Caco-2 (cell line): ENCODE measurements around the gene C1QL2. TPM values are rescaled to one million over a fixed set of nuclear protein-coding genes. Genes with fewer than 3 reads are reported as not detected.
A peak's percentile ranks its signal among the peaks of the same experiment; 100 is the strongest.

Source experiments
- BruUV-seq: library from RNA; stranded (reverse); fragments of 400-500 nt; replicated peaks from 2 replicates; lab custom pipeline; 2021; lab: Mats Ljungman, UMichigan
- CTCF ChIA-PET: fragments of 300-600 bp; sonication (Branson Sonifier 250); formaldehyde crosslinking; loops from one replicate; lab custom pipeline; 2022; ENCODE audit warnings: antibody characterized with exemption; lab: Charles Lee
- POLR2A ChIA-PET: fragments of 300-600 bp; sonication (Branson Sonifier 250); formaldehyde crosslinking; loops from one replicate; lab custom pipeline; 2022; ENCODE audit warnings: antibody characterized with exemption; lab: Charles Lee
- DNase-seq, 2 experiments: peaks; one replicate each; pipeline versions ENCODE4 v3.0.0 to v3.0.0-alpha.2; 2020 to 2022
- H3K27me3 ChIP-seq: replicated peaks from 2 replicates; pipeline ENCODE4 v1.6.0; 2011; ENCODE audit warnings: low read length; ENCODE audit not compliant: control insufficient read depth, insufficient read depth
- H3K36me3 ChIP-seq: 2 replicates; pipeline ENCODE4 v1.5.1; 2011; ENCODE audit warnings: low read length; ENCODE audit not compliant: control insufficient read depth, insufficient read depth
- H3K4me1 ChIP-seq: fragments of 250-450 bp; sonication (Bioruptor Pico); 2 replicates; pipeline ENCODE4 v1.5.1; 2020; ENCODE audit warnings: mild to moderate bottlenecking
- H3K4me3 ChIP-seq: 2 replicates; pipeline ENCODE4 v1.5.1; 2011; ENCODE audit warnings: low read depth, mild to moderate bottlenecking, control low read depth, low read length
- H3K9me3 ChIP-seq: fragments of 250-450 bp; sonication (Bioruptor Pico); 2 replicates; pipeline ENCODE4 v1.5.1; 2020; ENCODE audit warnings: mild to moderate bottlenecking, moderate library complexity
- H3K27ac Mint-ChIP-seq: one replicate; pipeline ENCODE4 v1.8.0; 2022; ENCODE audit warnings: mixed read lengths; ENCODE audit not compliant: unreplicated experiment
- H3K27me3 Mint-ChIP-seq: one replicate; pipeline ENCODE4 v1.8.0; 2022; ENCODE audit warnings: mixed read lengths; ENCODE audit not compliant: insufficient read depth, unreplicated experiment
- H3K36me3 Mint-ChIP-seq: one replicate; pipeline ENCODE4 v1.8.0; 2022; ENCODE audit warnings: mild to moderate bottlenecking, mixed read lengths; ENCODE audit not compliant: insufficient read depth, unreplicated experiment
- H3K4me1 Mint-ChIP-seq: one replicate; pipeline ENCODE4 v1.8.0; 2022; ENCODE audit warnings: low read depth, mixed read lengths; ENCODE audit not compliant: unreplicated experiment
- H3K4me3 Mint-ChIP-seq: one replicate; pipeline ENCODE4 v1.8.0; 2022; ENCODE audit warnings: mild to moderate bottlenecking, moderate library complexity, mixed read lengths; ENCODE audit not compliant: unreplicated experiment
- H3K9me3 Mint-ChIP-seq: one replicate; pipeline ENCODE4 v1.8.0; 2022; ENCODE audit warnings: mixed read lengths; ENCODE audit not compliant: unreplicated experiment
- CTCF ChIP-seq, 2 experiments: fragments of 200-600 bp in 1 of 2; IDR thresholded peaks; 1 replicate in 1 of 2; 2 replicates in 1 of 2; pipeline versions ENCODE4 v1.5.1 to v1.8.0; 2011 to 2022; ENCODE audit warnings: antibody characterized with exemption in 1 of 2, control low read depth in 1 of 2, inconsistent platforms in 1 of 2, low read depth in 1 of 2, low read length in 1 of 2, mild to moderate bottlenecking in 1 of 2, moderate library complexity in 1 of 2; ENCODE audit not compliant: insufficient read depth in 1 of 2, severe bottlenecking in 1 of 2, unreplicated experiment in 1 of 2
- intact Hi-C: fragments of 100-400 bp; cut with micrococcal nuclease; formaldehyde crosslinking; loops from one replicate; pipeline ENCODE4 v1.10.0; 2022; ENCODE audit not compliant: unreplicated experiment
- total RNA-seq: library from RNA; stranded (reverse); gene quantifications from 2 replicates; pipeline ENCODE4 v1.2.3, GENCODE V29; 2022

Gene C1QL2
- total RNA-seq, 1 experiment from 2014 or later: not detected

GRCh38 chr2:119195001-119195400 is 36.5 kb upstream of the C1QL2 start:
- Histone ChIP-seq H3K27me3 (no peaks in the 10 kb centered on the region), H3K4me1 (peaks cover 34% of the 10 kb centered on the region), H3K4me3 (no peak overlapping the region), H3K36me3 (no peaks in the 10 kb centered on the region), H3K9me3 (no peaks in the 10 kb centered on the region)
- ChIA-PET CTCF (no interaction called here), POLR2A (no interaction called here)
- Mint-ChIP-seq H3K27me3 (no peaks in the 10 kb centered on the region), H3K9me3 (no peaks in the 10 kb centered on the region), H3K4me3 (no peak overlapping the region), H3K36me3 (no peaks in the 10 kb centered on the region), H3K27ac (no peak overlapping the region), H3K4me1 (peaks cover 28% of the 10 kb centered on the region)
- no peak for TF ChIP-seq CTCF (IDR thresholded peaks at IDR 0.05; ENCODE audit: insufficient read depth in 1 of 2, low read depth in 1 of 2, low read length in 1 of 2, severe bottlenecking in 1 of 2, unreplicated experiment in 1 of 2)
- BruUV-seq: no TSS peak
- no peak for DNase-seq
- intact Hi-C loops: no loop called here

GRCh38 chr2:119192893-119193292 is 34.3 kb upstream of the C1QL2 start:
- intact Hi-C loops: loop anchor here (1.0 kb wide), 1 partner anchor 72 kb away; no protein-coding TSS in a partner anchor
- CTCF ChIA-PET: no interaction called here
- no TSS peak for BruUV-seq
- TF ChIP-seq CTCF (IDR thresholded peaks at IDR 0.05; ENCODE audit: insufficient read depth in 1 of 2, low read depth in 1 of 2, low read length in 1 of 2, severe bottlenecking in 1 of 2, unreplicated experiment in 1 of 2): peak in 1 of 2 experiments; percentile 25
- H3K9me3 ChIP-seq: no peaks in the 10 kb centered on the region
- peaks cover 14% of the 10 kb centered on the region for H3K4me1 Mint-ChIP-seq
- H3K4me3 Mint-ChIP-seq: no peak overlapping the region
- no peaks in the 10 kb centered on the region for H3K9me3 Mint-ChIP-seq
- POLR2A ChIA-PET: no interaction called here
- H3K27ac Mint-ChIP-seq: no peak overlapping the region
- no peaks in the 10 kb centered on the region for H3K27me3 Mint-ChIP-seq
- no peaks in the 10 kb centered on the region for H3K36me3 Mint-ChIP-seq
- no peaks in the 10 kb centered on the region for H3K36me3 ChIP-seq
- peaks cover 20% of the 10 kb centered on the region for H3K4me1 ChIP-seq
- no peak for DNase-seq
- H3K27me3 ChIP-seq: no peaks in the 10 kb centered on the region
- no peak overlapping the region for H3K4me3 ChIP-seq

GRCh38 chr2:119190321-119191111 is 32.0 kb upstream of the C1QL2 start:
- no peak for DNase-seq
- Histone ChIP-seq H3K4me1 (no peaks in the 10 kb centered on the region), H3K9me3 (no peaks in the 10 kb centered on the region), H3K36me3 (no peaks in the 10 kb centered on the region), H3K27me3 (no peaks in the 10 kb centered on the region), H3K4me3 (no peak overlapping the region)
- BruUV-seq: no TSS peak
- TF ChIP-seq CTCF (IDR thresholded peaks at IDR 0.05; ENCODE audit: insufficient read depth in 1 of 2, low read depth in 1 of 2, low read length in 1 of 2, severe bottlenecking in 1 of 2, unreplicated experiment in 1 of 2): no peak
- Mint-ChIP-seq H3K4me3 (no peak overlapping the region), H3K9me3 (no peaks in the 10 kb centered on the region), H3K27me3 (no peaks in the 10 kb centered on the region), H3K4me1 (peaks cover 6% of the 10 kb centered on the region), H3K36me3 (no peaks in the 10 kb centered on the region), H3K27ac (no peak overlapping the region)
- intact Hi-C loops: no loop called here
- ChIA-PET POLR2A (interaction anchor here (0.6 kb wide), 1 partner anchor 88 kb away, joined by 4 read pairs; no protein-coding TSS in a partner anchor), CTCF (no interaction called here)
